GM13977 (cell line): Measurements from ENCODE around the gene CRELD2.

Experiments
- DNase-seq: peaks from one replicate; pipeline ENCODE4 v3.0.0; 2012; ENCODE audit warnings: low spot score
- in situ Hi-C: fragments of 300-500 bp; cut with MboI; formaldehyde crosslinking; loops from one replicate; pipeline ENCODE4 v1.12.0; 2022; ENCODE audit warnings: low sequenced_read_pairs, low pct_unique_long_range_greater_than_20kb, mixed read lengths, inconsistent platforms; ENCODE audit not compliant: unreplicated experiment
- TF ChIP-seq, protein P1 (sequence below): IDR thresholded peaks from 2 replicates; pipeline ENCODE4 v1.5.1; 2012; ENCODE audit warnings: mild to moderate bottlenecking, control low read depth; ENCODE audit not compliant: insufficient read depth; ENCODE audit errors: extremely low read depth, missing control alignments

CRELD2 gene

DNA sequence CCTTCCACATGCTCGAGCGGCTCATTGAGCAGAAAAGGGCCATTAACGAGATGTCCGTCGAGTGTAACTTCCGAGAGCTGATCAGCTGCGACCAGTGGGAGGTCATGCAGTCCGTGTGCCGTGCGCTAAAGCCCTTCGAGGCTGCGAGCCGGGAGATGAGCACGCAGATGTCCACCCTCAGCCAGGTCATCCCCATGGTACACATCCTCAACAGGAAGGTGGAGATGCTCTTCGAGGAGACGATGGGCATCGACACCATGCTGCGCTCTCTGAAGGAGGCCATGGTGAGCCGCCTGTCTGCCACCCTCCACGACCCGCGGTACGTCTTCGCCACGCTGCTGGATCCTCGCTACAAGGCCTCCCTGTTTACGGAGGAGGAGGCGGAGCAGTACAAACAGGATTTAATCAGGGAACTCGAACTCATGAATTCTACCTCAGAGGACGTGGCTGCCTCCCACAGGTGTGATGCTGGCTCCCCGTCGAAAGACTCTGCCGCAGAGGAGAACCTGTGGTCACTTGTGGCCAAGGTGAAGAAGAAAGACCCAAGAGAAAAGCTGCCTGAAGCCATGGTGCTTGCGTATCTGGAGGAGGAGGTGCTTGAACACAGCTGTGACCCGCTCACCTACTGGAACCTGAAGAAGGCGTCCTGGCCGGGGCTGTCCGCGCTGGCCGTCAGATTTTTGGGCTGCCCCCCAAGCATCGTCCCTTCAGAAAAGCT lies 31.9 kb upstream of the CRELD2 start:
- in situ Hi-C loops: no loop called here
- DNase-seq: no peak
- TF ChIP-seq, protein P1, sequence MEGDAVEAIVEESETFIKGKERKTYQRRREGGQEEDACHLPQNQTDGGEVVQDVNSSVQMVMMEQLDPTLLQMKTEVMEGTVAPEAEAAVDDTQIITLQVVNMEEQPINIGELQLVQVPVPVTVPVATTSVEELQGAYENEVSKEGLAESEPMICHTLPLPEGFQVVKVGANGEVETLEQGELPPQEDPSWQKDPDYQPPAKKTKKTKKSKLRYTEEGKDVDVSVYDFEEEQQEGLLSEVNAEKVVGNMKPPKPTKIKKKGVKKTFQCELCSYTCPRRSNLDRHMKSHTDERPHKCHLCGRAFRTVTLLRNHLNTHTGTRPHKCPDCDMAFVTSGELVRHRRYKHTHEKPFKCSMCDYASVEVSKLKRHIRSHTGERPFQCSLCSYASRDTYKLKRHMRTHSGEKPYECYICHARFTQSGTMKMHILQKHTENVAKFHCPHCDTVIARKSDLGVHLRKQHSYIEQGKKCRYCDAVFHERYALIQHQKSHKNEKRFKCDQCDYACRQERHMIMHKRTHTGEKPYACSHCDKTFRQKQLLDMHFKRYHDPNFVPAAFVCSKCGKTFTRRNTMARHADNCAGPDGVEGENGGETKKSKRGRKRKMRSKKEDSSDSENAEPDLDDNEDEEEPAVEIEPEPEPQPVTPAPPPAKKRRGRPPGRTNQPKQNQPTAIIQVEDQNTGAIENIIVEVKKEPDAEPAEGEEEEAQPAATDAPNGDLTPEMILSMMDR: no peak

DNA sequence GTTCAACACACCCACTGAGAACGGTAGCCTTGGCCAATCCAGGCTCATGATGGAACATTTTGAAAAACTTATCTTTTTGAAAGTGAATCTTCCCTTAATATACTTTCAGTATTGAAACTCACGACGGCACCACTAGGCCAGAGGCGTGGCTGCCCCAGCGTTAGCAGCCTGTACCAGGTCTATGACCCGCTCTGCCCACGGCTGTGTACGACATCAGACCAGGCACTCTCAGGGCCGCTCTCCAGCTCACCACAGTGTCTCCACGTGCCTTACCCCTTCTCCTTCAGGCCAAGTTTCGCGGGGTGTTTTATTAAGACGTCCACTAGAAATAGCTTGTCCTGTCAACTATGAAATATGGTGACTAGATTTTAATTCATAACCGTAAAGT lies 31.4 kb upstream of the CRELD2 start:
- TF ChIP-seq, protein P1: no peak
- DNase-seq: no peak
- in situ Hi-C loops: no loop called here

DNA sequence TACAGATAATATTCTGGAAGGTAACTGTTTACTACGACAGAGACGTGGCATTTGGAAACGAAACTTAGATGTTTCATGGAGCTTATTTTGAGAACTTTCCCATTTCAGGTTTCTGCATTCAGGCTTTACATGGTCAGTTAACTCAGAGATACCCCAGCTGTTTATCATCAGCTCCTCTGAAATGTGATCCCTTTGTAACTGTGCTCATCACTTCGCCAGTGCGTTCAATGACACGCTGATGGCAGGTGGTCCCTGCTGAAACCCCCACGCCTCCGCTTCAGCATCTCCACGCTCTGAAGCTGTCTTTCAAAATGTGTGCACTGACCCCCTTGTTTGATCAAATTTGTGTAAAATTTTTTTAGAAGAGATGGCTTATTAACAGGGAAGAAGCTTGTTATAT lies 30.7 kb upstream of the CRELD2 start:
- no peak for DNase-seq
- TF ChIP-seq, protein P1: no peak
- in situ Hi-C loops: no loop called here

DNA sequence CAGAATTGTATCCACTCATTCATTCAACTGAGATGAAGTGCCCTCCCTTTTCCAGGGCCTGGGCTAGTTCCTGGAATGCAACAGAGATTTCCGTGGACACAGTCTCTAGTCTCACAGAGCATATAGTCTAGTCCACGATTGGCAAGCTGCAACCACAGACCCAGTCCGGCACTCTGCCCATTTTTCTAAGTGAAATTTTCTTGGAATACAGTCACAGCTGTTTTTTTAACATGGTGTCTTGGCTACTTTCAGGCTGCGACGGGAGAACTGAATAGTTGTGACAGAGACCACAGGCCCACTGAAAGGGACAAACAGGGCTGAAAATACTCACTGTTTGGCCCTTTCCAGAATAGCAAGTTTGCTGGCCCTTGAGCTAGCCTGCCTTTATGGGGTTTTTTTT lies 29.4 kb upstream of the CRELD2 start:
- DNase-seq: no peak
- TF ChIP-seq, protein P1: no peak
- in situ Hi-C loops: no loop called here

DNA sequence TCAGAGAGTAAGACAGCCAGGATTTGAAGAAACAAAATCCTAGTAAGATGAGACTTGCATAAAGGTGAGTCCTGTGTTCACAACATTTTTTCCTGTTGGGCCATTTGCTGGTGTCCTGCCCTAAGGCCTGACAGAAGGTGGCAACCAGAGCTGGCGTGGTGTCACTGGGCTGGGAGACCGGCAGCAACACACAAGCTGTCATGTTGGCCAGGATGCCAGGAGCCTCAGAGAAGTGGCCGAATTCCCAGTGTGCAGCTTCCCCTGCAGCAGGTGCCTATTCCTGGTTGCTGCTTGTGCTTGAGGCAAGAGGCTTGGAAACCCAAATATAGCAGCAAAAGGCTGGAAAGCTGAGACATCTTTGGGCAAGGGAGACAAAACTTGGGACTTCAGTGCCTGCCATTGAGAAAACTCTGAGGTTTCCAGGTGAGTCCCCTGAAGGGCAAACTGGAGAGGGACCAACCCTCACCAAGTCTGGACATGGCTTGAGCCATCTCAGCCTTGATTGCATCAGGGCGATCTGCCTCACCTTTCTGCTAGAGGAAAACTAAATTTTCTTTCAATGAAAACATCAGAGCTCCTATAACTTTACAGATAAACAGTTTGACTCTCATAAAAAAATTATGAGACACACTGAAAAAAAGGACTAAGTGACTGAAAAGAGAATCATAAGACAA lies 26.1 kb upstream of the CRELD2 start:
- TF ChIP-seq, protein P1: no peak
- DNase-seq: no peak

DNA sequence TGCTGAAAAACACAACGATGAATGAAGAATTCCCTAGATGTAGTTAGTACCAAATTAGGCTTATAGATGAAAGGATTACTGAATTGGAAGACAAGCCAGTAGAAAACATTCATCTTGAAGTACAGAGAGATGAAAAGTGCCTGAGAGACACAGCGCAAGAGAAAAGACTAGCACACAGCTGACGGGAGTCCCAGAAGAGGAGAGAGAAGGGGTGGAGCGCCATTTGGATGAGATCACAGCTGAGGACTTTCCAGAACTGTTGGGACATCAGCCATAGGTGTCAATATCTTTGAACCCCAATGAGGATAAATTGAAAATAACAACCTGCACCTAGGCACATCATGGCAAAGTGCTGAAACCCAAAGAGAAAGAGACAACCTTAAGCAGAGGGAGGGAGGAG lies 25.4 kb upstream of the CRELD2 start:
- in situ Hi-C loops: no loop called here

More for the DNA sequence above, 26.1 kb upstream of the CRELD2 start:
- in situ Hi-C loops: no loop called here

More for the DNA sequence above, 25.4 kb upstream of the CRELD2 start:
- no peak for DNase-seq
- TF ChIP-seq, protein P1: no peak
